Parietal lobe (tissue), 2 donors: ENCODE results near the gene DHX32. TPM values are rescaled to one million over a fixed set of nuclear protein-coding genes. Genes with fewer than 3 reads are reported as not detected.

Experiments used
- small RNA-seq: library from RNA; depleted of rRNA; stranded (forward); fragments of <200 nt; gene quantifications from one replicate; pipeline ENCODE3, GENCODE V24; 2014; ENCODE audit warnings: low replicate concordance
- total RNA-seq: library from RNA; depleted of rRNA; stranded (reverse); fragments of >200 nt; gene quantifications from one replicate; pipeline ENCODE4 v1.2.3, GENCODE V29; 2014

The DHX32 gene
- 22.5 TPM for total RNA-seq

GRCh38 chr10:125881192-125881591 is at the start of gene DHX32:
Gene DHX32, minus strand, starts transcription at chr10:125881292. Its CDS starts 468 bp downstream, at chr10:125880824.

GRCh38 chr10:125896088-125896934 is 15.2 kb upstream of the DHX32 start, which contains the start of gene FANK1:
Gene FANK1, plus strand, starts transcription at chr10:125896564. Its CDS starts 79 bp downstream, at chr10:125896643.

GRCh38 chr10:125822878-125823662 is 58.0 kb downstream of the DHX32 start, which contains the start of the genes BCCIP and UROS:
Gene BCCIP, plus strand, starts transcription at chr10:125823546. Its CDS starts 12 bp downstream, at chr10:125823558.
Gene UROS, minus strand, starts transcription at chr10:125823258. Its CDS starts 6,759 bp downstream, at chr10:125816499.

Small RNA genes within 50 kb of the gene (small RNA-seq; reads per million reads assigned to genes)
- not detected for gene MIR4484
- not detected for gene RF00017
- gene RNU2-42P, result not detected

Other genes starting within 250 kb of the DHX32 start
- not detected for gene TEX36, start 198.1 kb downstream of the DHX32 start, total RNA-seq
- gene EDRF1, start 161.6 kb downstream of the DHX32 start, total RNA-seq, result 76.1 TPM
- 0.31 TPM for gene MMP21, start 105.5 kb downstream of the DHX32 start, total RNA-seq
- 51.3 TPM for gene UROS, start 58.0 kb downstream of the DHX32 start, total RNA-seq
- gene BCCIP, start 57.7 kb downstream of the DHX32 start, total RNA-seq, result 29.4 TPM
- gene FANK1, start 15.3 kb upstream of the DHX32 start, total RNA-seq, result 2.2 TPM